SK-N-MC (cell line): ENCODE measurements around the gene CDKL1.

Source experiments
- EZH2 ChIP-seq: fragments of 200-600 bp; sonication (generic); IDR thresholded peaks from one replicate; pipeline ENCODE4 v1.6.1; 2017; ENCODE audit warnings: antibody characterized with exemption
- POLR2AphosphoS5 ChIP-seq: IDR thresholded peaks from 2 replicates; pipeline ENCODE4 v1.6.1; 2012; ENCODE audit warnings: mild to moderate bottlenecking, low read depth, low read length, borderline replicate concordance

GRCh38 chr14:50350975-50351374 is 45.7 kb downstream of the CDKL1 start:
- TF ChIP-seq EZH2 (no peak), POLR2AphosphoS5 (no peak)
